T-helper 2 cell treated with Interferon-gamma antibody and Interleukin-4, amounts not matched to agents 5 μg/mL and 100 μg/mL, for 36 hours (primary cell): ENCODE results near the gene C4B.
"Not testable (repeated sequence)": the region's sequence is repeated elsewhere in the genome, so short reads cannot be mapped to it uniquely, and the experiment has no call there.

Experiments
- DNase-seq: peaks from one replicate; pipeline ENCODE4 v3.0.0; 2021; ENCODE audit warnings: low spot score
- H3K27ac Mint-ChIP-seq: one replicate; pipeline ENCODE4 v1.8.0; 2021; ENCODE audit warnings: mild to moderate bottlenecking, mixed read lengths
- H3K27me3 Mint-ChIP-seq: one replicate; pipeline ENCODE4 v1.8.0; 2021; ENCODE audit warnings: low read depth, mixed read lengths
- H3K36me3 Mint-ChIP-seq: one replicate; pipeline ENCODE4 v1.8.0; 2021; ENCODE audit warnings: low read depth, mixed read lengths
- H3K4me1 Mint-ChIP-seq: one replicate; pipeline ENCODE4 v1.8.0; 2021; ENCODE audit warnings: low read depth, mixed read lengths
- H3K4me3 Mint-ChIP-seq: one replicate; pipeline ENCODE4 v1.8.0; 2022; ENCODE audit warnings: mild to moderate bottlenecking, moderate library complexity, mixed read lengths
- H3K9me3 Mint-ChIP-seq: one replicate; pipeline ENCODE4 v1.8.0; 2021; ENCODE audit warnings: mixed read lengths

The C4B gene

GRCh38 chr6:32037136-32037535, 22.5 kb downstream of the C4B start:
- not testable (repeated sequence) for H3K4me1 Mint-ChIP-seq, H3K27ac Mint-ChIP-seq, H3K36me3 Mint-ChIP-seq, H3K4me3 Mint-ChIP-seq, H3K9me3 Mint-ChIP-seq, DNase-seq, H3K27me3 Mint-ChIP-seq

DNA sequence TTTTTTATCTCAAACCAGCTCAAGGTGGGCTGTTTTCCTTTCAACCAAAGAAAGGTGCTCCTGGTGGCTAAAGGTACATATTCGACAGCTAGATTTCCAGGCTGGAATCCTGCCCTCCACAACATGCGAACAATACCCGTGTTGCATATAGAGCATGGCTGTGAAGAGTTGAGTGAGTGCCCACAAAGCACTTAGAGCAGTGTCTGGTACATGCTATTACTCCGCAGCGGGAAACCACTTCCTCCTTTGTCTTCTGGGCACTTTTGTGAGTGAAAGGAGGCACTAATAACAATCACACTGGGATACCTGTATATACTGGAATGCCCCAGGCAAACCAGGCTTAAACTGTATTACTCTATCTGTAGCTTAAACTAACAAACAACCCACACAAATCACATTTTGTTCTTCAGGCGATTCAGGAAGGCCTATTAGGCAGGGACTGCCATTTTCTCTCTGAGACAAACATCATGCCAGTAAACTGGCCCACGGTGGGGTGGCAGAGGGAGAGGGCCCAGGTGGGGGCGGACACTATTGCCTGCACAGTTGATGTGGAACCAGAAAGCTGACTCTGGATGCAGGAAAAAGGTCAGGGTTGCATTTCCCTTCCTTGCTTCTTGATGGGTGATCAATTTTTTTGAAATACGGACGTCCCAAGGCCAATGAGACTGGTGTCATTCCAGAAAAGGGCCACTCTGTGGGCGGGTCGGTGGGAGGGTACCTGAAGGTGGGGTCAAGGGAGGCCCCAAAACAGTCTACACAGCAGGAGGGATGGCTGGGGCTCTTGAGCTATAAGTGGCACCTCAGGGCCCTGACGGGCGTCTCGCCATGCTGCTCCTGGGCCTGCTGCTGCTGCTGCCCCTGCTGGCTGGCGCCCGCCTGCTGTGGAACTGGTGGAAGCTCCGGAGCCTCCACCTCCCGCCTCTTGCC, 23.3 kb downstream of the C4B start, which contains the start of gene CYP21A2:
Gene CYP21A2 (plus strand): TSS at position 818 of the 927 bp plus-strand sequence. CDS start 8 bp downstream, at position 826.
- H3K27ac Mint-ChIP-seq, DNase-seq, H3K27me3 Mint-ChIP-seq, H3K36me3 Mint-ChIP-seq, H3K4me3 Mint-ChIP-seq, H3K9me3 Mint-ChIP-seq, H3K4me1 Mint-ChIP-seq: not testable (repeated sequence)

- not testable (repeated sequence) for H3K4me1 Mint-ChIP-seq, H3K4me3 Mint-ChIP-seq, H3K36me3 Mint-ChIP-seq, DNase-seq, H3K9me3 Mint-ChIP-seq, H3K27ac Mint-ChIP-seq, H3K27me3 Mint-ChIP-seq
These were observed 24.3 kb downstream of the C4B start for GRCh38 chr6:32038878-32039277.

DNA sequence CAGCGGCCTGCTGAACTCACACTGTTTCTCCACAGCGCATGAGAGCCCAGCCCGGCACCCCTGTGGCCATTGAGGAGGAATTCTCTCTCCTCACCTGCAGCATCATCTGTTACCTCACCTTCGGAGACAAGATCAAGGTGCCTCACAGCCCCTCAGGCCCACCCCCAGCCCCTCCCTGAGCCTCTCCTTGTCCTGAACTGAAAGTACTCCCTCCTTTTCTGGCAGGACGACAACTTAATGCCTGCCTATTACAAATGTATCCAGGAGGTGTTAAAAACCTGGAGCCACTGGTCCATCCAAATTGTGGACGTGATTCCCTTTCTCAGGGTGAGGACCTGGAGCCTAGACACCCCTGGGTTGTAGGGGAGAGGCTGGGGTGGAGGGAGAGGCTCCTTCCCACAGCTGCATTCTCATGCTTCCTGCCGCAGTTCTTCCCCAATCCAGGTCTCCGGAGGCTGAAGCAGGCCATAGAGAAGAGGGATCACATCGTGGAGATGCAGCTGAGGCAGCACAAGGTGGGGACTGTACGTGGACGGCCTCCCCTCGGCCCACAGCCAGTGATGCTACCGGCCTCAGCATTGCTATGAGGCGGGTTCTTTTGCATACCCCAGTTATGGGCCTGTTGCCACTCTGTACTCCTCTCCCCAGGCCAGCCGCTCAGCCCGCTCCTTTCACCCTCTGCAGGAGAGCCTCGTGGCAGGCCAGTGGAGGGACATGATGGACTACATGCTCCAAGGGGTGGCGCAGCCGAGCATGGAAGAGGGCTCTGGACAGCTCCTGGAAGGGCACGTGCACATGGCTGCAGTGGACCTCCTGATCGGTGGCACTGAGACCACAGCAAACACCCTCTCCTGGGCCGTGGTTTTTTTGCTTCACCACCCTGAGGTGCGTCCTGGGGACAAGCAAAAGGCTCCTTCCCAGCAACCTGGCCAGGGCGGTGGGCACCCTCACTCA, 25.0 kb downstream of the C4B start:
- H3K27ac Mint-ChIP-seq, H3K4me1 Mint-ChIP-seq, H3K36me3 Mint-ChIP-seq, H3K4me3 Mint-ChIP-seq, DNase-seq, H3K9me3 Mint-ChIP-seq, H3K27me3 Mint-ChIP-seq: not testable (repeated sequence)

- not testable (repeated sequence) for H3K27ac Mint-ChIP-seq, H3K4me1 Mint-ChIP-seq, H3K9me3 Mint-ChIP-seq, DNase-seq, H3K4me3 Mint-ChIP-seq, H3K36me3 Mint-ChIP-seq, H3K27me3 Mint-ChIP-seq
These were observed 25.9 kb downstream of the C4B start for GRCh38 chr6:32040299-32041049.

DNA sequence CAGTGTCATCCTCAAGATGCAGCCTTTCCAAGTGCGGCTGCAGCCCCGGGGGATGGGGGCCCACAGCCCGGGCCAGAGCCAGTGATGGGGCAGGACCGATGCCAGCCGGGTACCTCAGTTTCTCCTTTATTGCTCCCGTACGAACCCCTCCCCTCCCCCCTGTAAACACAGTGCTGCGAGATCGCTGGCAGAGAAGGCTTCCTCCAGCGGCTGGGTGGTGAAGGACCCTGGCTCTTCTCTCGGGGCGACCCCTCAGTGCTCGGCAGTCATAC, 26.4 kb downstream of the C4B start:
- H3K4me1 Mint-ChIP-seq, H3K27me3 Mint-ChIP-seq, DNase-seq, H3K4me3 Mint-ChIP-seq, H3K36me3 Mint-ChIP-seq, H3K9me3 Mint-ChIP-seq, H3K27ac Mint-ChIP-seq: not testable (repeated sequence)

- not testable (repeated sequence) for H3K27me3 Mint-ChIP-seq, H3K4me1 Mint-ChIP-seq, H3K9me3 Mint-ChIP-seq, H3K36me3 Mint-ChIP-seq, DNase-seq, H3K27ac Mint-ChIP-seq, H3K4me3 Mint-ChIP-seq
These were observed 26.8 kb downstream of the C4B start for GRCh38 chr6:32041385-32041784.

DNA sequence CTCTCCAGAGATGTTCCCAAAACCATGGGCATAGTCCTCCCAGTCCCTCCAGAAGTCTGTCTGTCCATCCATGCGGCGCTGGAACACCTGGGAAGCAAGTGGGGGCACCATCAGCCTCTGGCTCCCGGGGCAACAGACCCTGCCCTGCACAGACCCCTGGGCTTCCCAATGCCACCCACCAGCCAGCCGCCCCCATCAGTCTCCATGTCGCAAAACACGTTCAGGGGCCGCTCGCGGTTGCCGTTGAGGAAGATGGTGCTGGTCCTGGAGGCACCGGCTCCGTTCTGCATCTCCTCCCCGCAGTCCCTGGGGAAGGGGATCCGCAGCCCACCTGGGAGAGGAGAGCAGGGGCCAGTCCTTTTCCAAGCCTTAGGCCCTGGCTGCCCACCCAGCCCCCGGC, 27.7 kb downstream of the C4B start:
- DNase-seq, H3K27me3 Mint-ChIP-seq, H3K4me3 Mint-ChIP-seq, H3K4me1 Mint-ChIP-seq, H3K9me3 Mint-ChIP-seq, H3K27ac Mint-ChIP-seq, H3K36me3 Mint-ChIP-seq: not testable (repeated sequence)

GRCh38 chr6:32043589-32044380, 29.2 kb downstream of the C4B start:
- not testable (repeated sequence) for H3K36me3 Mint-ChIP-seq, DNase-seq, H3K4me3 Mint-ChIP-seq, H3K27me3 Mint-ChIP-seq, H3K4me1 Mint-ChIP-seq, H3K27ac Mint-ChIP-seq, H3K9me3 Mint-ChIP-seq

DNA sequence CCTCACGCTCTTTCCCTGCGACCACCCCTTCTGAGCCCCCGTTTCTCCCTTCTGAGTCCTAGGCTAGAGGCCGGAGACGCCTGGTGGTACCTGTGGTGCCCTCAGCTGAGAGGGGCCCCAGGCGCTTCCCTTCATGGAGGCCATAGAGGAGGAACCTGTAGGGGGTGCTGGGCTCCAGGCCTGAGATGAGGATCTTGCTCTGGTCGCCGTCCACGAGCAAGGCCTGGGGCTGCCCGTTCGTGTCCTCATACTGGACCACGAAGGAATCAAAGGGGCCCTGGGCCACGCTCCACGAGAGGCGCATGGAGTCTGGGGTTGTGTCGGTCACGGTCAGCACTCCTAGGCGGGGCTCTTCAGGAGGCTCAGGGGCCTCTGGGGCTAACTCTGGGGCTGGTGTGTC, 30.3 kb downstream of the C4B start:
- not testable (repeated sequence) for DNase-seq, H3K9me3 Mint-ChIP-seq, H3K4me3 Mint-ChIP-seq, H3K4me1 Mint-ChIP-seq, H3K36me3 Mint-ChIP-seq, H3K27me3 Mint-ChIP-seq, H3K27ac Mint-ChIP-seq

- no peaks in the 10 kb centered on the region for H3K4me1 Mint-ChIP-seq
- H3K4me3 Mint-ChIP-seq: no peak overlapping the region
- H3K9me3 Mint-ChIP-seq: no peaks in the 10 kb centered on the region
- no peak for DNase-seq
- H3K27me3 Mint-ChIP-seq: peaks cover 1% of the 10 kb centered on the region
- H3K27ac Mint-ChIP-seq: no peak overlapping the region
- H3K36me3 Mint-ChIP-seq: no peaks in the 10 kb centered on the region
These were observed 31.3 kb downstream of the C4B start for GRCh38 chr6:32045811-32046449.

GRCh38 chr6:32046450-32047083, 32.0 kb downstream of the C4B start:
- Mint-ChIP-seq H3K4me1 (no peaks in the 10 kb centered on the region), H3K4me3 (no peak overlapping the region), H3K27ac (no peak overlapping the region), H3K27me3 (peaks cover 4% of the 10 kb centered on the region), H3K36me3 (no peaks in the 10 kb centered on the region), H3K9me3 (no peaks in the 10 kb centered on the region)
- no peak for DNase-seq

- Mint-ChIP-seq H3K36me3 (no peaks in the 10 kb centered on the region), H3K27me3 (peaks cover 7% of the 10 kb centered on the region), H3K27ac (no peak overlapping the region), H3K4me3 (no peak overlapping the region), H3K9me3 (no peaks in the 10 kb centered on the region), H3K4me1 (no peaks in the 10 kb centered on the region)
- no peak for DNase-seq
These were observed 32.5 kb downstream of the C4B start for GRCh38 chr6:32047084-32047478.
